Left ventricle myocardium inferior (tissue), 1 donor: ENCODE data around the gene ATP2C2. TPM values are rescaled to one million over a fixed set of nuclear protein-coding genes. Genes with fewer than 3 reads are reported as not detected.

Source experiments
- DNase-seq: peaks from one replicate; pipeline ENCODE4 v3.0.0-alpha.2; 2020
- H3K27ac ChIP-seq: fragments of 200-600 bp; replicated peaks from 2 replicates; pipeline ENCODE4 v1.8.0; 2021
- H3K27me3 ChIP-seq: fragments of 200-600 bp; 2 replicates; pipeline ENCODE4 v1.8.0; 2021; ENCODE audit warnings: low read depth
- H3K36me3 ChIP-seq: fragments of 200-600 bp; 2 replicates; pipeline ENCODE4 v1.8.0; 2021
- H3K4me1 ChIP-seq: fragments of 200-600 bp; 2 replicates; pipeline ENCODE4 v1.8.0; 2021
- H3K4me3 ChIP-seq: fragments of 200-600 bp; 2 replicates; pipeline ENCODE4 v1.8.0; 2021; ENCODE audit warnings: mild to moderate bottlenecking, moderate library complexity
- H3K9me3 ChIP-seq: fragments of 200-600 bp; replicated peaks from 2 replicates; pipeline ENCODE4 v1.8.0; 2021
- intact Hi-C: fragments of 100-400 bp; cut with micrococcal nuclease; formaldehyde crosslinking; loops from one replicate; pipeline ENCODE4 v1.11.0; 2022
- total RNA-seq: library from RNA; stranded (reverse); fragmentation: NEBNext Ultra II Directional; extraction: Animal tissue kit (Norgen Biotek cat#: 25700); gene quantifications from one replicate; pipeline ENCODE4 v1.2.1, GENCODE V29; 2021
- TF ChIP-seq, protein P1 (sequence below): fragments of 200-600 bp; IDR thresholded peaks from 2 replicates; pipeline ENCODE4 v1.8.0; 2021; ENCODE audit warnings: antibody characterized with exemption, mild to moderate bottlenecking, borderline replicate concordance
- donor health status: DM: no; HTN: yes; CAD: no; lungs with severe emphysema.

The ATP2C2 gene
- total RNA-seq, 1 donor from 2014 or later, result not detected

DNA sequence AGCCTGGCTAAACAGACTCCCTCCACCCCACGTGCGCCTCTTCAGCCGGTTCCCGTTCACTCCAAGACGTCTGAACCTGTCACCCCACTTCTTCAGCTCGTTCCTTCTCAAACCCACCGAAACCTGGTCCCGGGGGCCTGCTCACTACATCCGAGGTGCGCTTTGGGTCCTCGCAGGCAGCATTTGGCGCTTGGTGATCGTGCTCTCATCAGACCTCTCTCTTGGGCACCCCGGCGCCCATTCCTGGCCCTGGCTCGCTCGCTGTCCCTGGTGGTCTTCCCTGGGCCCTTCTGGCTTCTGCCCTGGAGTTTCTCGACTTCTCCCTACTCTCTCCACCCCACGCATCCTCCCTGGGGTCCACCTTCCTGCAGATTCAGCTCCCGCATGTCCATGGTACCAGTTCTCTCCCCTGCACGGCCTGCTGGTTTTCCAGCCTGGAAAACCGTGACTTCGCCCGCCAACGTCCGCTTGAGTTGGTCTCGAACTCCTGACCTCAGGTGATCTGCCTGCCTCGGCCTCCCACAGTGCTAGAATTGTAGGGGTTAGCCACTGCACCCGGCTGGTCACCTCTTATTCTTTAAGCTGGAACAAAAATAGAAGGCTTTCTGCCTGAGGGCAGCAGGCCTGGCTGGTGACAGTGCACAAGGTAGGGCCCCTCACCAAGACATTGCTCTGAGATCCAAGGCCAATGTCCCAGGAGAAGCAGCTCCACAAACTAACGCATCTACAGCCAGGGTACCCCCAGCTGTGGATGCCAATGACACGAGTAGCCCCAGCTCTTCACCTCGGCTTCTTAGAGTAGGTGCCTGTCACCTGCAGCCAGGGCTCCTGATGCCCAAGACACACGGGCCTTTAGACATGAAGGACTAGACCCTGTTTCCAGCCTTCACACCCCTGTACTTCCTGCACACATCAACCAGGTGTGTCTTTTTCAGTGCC lies 137.2 kb downstream of the ATP2C2 start:
- Histone ChIP-seq H3K27ac (peak overlapping the region; percentile 89), H3K9me3 (no peaks in the 10 kb centered on the region), H3K4me3 (peak overlapping the region; percentile 90), H3K27me3 (no peaks in the 10 kb centered on the region), H3K36me3 (no peaks in the 10 kb centered on the region), H3K4me1 (peaks cover 30% of the 10 kb centered on the region)
- intact Hi-C loops, result loop anchor here (5.0 kb wide), 1 partner anchor 117 kb away; no protein-coding TSS in a partner anchor
- TF ChIP-seq, protein P1, sequence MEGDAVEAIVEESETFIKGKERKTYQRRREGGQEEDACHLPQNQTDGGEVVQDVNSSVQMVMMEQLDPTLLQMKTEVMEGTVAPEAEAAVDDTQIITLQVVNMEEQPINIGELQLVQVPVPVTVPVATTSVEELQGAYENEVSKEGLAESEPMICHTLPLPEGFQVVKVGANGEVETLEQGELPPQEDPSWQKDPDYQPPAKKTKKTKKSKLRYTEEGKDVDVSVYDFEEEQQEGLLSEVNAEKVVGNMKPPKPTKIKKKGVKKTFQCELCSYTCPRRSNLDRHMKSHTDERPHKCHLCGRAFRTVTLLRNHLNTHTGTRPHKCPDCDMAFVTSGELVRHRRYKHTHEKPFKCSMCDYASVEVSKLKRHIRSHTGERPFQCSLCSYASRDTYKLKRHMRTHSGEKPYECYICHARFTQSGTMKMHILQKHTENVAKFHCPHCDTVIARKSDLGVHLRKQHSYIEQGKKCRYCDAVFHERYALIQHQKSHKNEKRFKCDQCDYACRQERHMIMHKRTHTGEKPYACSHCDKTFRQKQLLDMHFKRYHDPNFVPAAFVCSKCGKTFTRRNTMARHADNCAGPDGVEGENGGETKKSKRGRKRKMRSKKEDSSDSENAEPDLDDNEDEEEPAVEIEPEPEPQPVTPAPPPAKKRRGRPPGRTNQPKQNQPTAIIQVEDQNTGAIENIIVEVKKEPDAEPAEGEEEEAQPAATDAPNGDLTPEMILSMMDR, result no peak
- DNase-seq, result no peak

DNA sequence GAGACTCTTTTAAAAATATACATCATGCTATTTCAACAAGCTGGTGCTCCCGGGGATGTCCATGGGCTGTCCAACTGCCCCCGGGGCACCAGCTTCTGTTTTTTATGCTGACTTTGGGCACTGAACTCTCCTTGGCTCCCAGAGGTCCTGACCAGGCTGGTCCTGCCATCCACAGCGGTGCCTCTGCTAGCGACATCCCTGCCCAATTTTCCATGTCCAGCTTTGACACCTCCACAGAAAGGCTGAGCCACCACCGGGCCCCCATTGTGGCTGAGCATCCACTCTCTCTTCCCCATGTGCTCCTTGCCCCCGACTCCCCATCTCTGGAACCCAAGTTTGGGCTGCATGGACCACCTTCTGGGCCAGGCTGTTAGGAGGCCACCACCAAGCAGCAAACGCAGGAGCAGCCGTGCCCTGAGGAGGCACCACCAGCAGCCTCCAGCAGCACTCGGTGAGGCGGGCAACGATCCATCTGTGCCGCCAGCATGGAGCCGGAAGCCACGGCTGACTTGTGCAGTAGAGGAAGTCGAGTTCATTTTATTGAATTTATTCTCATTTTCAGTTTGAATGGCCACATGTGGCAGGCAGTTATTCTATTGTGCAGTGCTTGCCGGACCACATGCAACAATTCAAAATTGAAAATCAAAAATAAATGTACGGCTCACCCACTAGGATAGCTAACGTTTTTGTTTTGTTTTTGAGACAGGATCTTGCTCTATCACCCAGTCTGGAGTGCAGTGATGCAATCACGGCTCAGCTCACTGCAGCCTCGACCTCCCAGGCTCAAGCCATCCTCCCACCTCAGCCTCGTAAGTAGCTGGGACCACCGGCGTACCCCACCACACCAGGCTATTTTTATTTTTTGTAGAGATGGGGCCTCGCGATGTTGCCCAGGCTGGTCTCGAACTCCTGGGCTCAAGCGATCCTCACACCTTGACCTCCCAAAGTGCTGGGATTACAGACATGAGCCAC lies 139.0 kb downstream of the ATP2C2 start:
- H3K4me3 ChIP-seq, result no peak overlapping the region
- H3K9me3 ChIP-seq, result no peaks in the 10 kb centered on the region
- H3K36me3 ChIP-seq, result no peaks in the 10 kb centered on the region
- H3K4me1 ChIP-seq, result peaks cover 34% of the 10 kb centered on the region
- intact Hi-C loops, result loop anchor here (5.0 kb wide), 1 partner anchor 115 kb away; no protein-coding TSS in a partner anchor
- DNase-seq, result no peak
- TF ChIP-seq, protein P1, result no peak
- no peak overlapping the region for H3K27ac ChIP-seq
- no peaks in the 10 kb centered on the region for H3K27me3 ChIP-seq

DNA sequence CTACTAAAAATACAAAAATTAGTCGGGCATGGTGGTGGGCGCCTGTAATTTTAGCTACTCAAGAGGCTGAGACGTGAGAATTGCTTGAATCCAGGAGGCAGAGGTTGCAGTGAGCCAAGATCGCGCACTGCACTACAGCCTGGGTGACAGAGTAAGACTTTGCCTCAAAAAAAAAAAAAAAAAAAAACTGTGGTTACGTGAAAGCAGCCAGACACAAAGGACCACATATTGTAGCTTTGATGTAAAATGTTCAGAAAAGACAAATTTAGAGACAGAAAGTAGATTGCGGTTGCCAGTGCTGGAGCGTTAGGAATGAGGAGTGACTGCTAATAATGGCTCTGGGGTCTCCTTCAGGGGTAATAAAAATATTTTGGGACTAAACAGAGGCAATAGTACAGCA lies 140.2 kb downstream of the ATP2C2 start:
- no peak for DNase-seq
- intact Hi-C loops, result loop anchor here (5.0 kb wide), 1 partner anchor 114 kb away; no protein-coding TSS in a partner anchor
- Histone ChIP-seq H3K27me3 (no peaks in the 10 kb centered on the region), H3K4me3 (no peak overlapping the region), H3K4me1 (peaks cover 30% of the 10 kb centered on the region), H3K9me3 (no peaks in the 10 kb centered on the region), H3K36me3 (no peaks in the 10 kb centered on the region), H3K27ac (no peak overlapping the region)
- TF ChIP-seq, protein P1, result no peak

DNA sequence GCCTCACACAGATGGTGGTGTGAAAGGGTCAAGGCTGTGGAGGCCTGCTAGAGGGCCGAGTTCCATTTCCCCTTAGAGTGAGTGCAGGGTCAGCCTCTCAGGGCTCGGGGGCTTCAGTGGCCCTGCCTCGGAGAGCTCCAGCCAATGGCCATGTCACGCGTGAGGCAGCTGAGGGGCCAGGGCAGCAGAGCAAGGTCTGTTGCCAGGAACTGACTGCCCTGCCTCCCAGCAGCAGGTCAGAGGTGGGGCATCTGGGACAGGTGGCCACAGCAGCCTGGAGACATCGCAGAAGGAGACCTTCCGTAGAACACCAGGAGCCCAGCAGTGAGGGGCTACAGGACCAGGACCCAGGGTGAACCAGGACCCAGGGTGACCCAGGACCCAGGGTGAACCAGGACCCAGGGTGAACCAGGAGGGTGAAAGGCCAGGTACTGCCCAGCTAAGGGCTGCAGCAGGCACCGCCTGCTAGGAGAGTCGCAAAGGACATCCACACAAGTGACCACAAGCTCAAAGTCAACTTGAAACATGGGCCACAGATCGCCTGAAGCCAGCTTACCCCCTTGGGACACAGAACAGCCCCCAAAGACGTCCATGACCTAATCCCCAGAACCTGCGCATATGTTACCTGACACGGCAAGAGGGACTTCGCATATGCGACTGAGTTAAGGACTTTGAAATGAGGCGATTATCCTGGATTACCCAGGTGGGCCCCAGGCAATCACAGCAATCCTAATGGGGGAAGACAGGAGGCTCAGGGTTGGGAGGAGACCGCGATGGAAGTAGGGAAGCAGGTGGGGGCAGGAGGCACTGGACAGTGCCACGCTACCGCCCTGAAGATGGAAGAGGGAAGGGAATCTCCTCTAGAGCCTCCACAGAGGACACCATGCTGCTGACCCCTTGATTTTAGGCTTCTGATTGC lies 141.0 kb downstream of the ATP2C2 start:
- Histone ChIP-seq H3K27ac (no peak overlapping the region), H3K4me3 (no peak overlapping the region), H3K36me3 (no peaks in the 10 kb centered on the region), H3K9me3 (no peaks in the 10 kb centered on the region), H3K4me1 (peaks cover 22% of the 10 kb centered on the region), H3K27me3 (no peaks in the 10 kb centered on the region)
- DNase-seq, result no peak
- TF ChIP-seq, protein P1, result no peak
- intact Hi-C loops, result loop anchor here (5.0 kb wide), 1 partner anchor 113 kb away; no protein-coding TSS in a partner anchor
